T47D (cell line): Measurements from ENCODE around the gene BPTF.
"Not testable (repeated sequence)": the region's sequence is repeated elsewhere in the genome, so short reads cannot be mapped to it uniquely, and the experiment has no call there.

Experiments
- DNase-seq, 2 experiments: peaks; one replicate each; pipeline versions ENCODE4 v3.0.0 to v3.0.0-alpha.2; 2011 to 2012; ENCODE audit warnings: low read depth in 1 of 2, low spot score in 1 of 2
- JUND ChIP-seq: IDR thresholded peaks from 2 replicates; pipeline ENCODE4 v1.6.1; 2012; ENCODE audit warnings: low read depth
- in situ Hi-C: cut with HindIII; loops from 2 replicates; pipeline ENCODE4 v1.10.0; 2016; ENCODE audit warnings: low sequenced_read_pairs, low pct_unique_long_range_greater_than_20kb

The BPTF gene

GRCh38 chr17:67842648-67843047 lies 17.3 kb downstream of the BPTF start:
- no peak for DNase-seq
- in situ Hi-C loops: no loop called here
- no peak for TF ChIP-seq JUND

- in situ Hi-C loops: no loop called here
- TF ChIP-seq JUND: no peak
- DNase-seq: no peak
Observed at GRCh38 chr17:67845374-67845773, 20.1 kb downstream of the BPTF start.

GRCh38 chr17:67848189-67848588 lies 22.9 kb downstream of the BPTF start:
- DNase-seq: peak in 1 of 2 experiments; percentile 33
- in situ Hi-C loops: not testable (repeated sequence)

GRCh38 chr17:67848846-67849245 lies 23.5 kb downstream of the BPTF start:
- in situ Hi-C loops, DNase-seq: not testable (repeated sequence)

GRCh38 chr17:67850991-67851631 lies 25.8 kb downstream of the BPTF start:
- in situ Hi-C loops: no loop called here
- no peak for DNase-seq
- TF ChIP-seq JUND: no peak

- in situ Hi-C loops: no loop called here
- DNase-seq: no peak
- no peak for TF ChIP-seq JUND
Observed at GRCh38 chr17:67853703-67854102, 28.4 kb downstream of the BPTF start.

GRCh38 chr17:67854378-67854777 lies 29.1 kb downstream of the BPTF start:
- in situ Hi-C loops: no loop called here
- no peak for TF ChIP-seq JUND
- DNase-seq: no peak

- TF ChIP-seq JUND: no peak
Observed at GRCh38 chr17:67855504-67856324, 30.4 kb downstream of the BPTF start.

GRCh38 chr17:67856402-67856801 lies 31.1 kb downstream of the BPTF start:
- DNase-seq, in situ Hi-C loops: not testable (repeated sequence)

More at GRCh38 chr17:67855504-67856324, 30.4 kb downstream of the BPTF start:
- no peak for DNase-seq
- in situ Hi-C loops: no loop called here

- TF ChIP-seq JUND: no peak
- in situ Hi-C loops: no loop called here
Observed at GRCh38 chr17:67862614-67863217, 37.4 kb downstream of the BPTF start.

GRCh38 chr17:67863624-67864247 lies 38.4 kb downstream of the BPTF start:
- TF ChIP-seq JUND: no peak
- in situ Hi-C loops: no loop called here
- no peak for DNase-seq

More at GRCh38 chr17:67862614-67863217, 37.4 kb downstream of the BPTF start:
- no peak for DNase-seq

GRCh38 chr17:67865438-67865837 lies 40.1 kb downstream of the BPTF start:
- TF ChIP-seq JUND: no peak
- DNase-seq: peak in 1 of 2 experiments; percentile 18
- in situ Hi-C loops: no loop called here

- no peak for DNase-seq
- in situ Hi-C loops: no loop called here
- TF ChIP-seq JUND: no peak
Observed at GRCh38 chr17:67867591-67867990, 42.3 kb downstream of the BPTF start.
